ENCODE results near the gene BHLHA15. TPM values are rescaled to one million over a fixed set of nuclear protein-coding genes. Genes with fewer than 3 reads are reported as not detected.

Gene BHLHA15
- total and polyA plus RNA-seq, 9 of the 15 experiments (the other 6 are each of a cell fraction or from before 2014, with no cell fraction given): 0.22 to 2.0 (median 1.1) TPM; not detected in 4

GRCh38 chr7:98244871-98245270 lies 33.6 kb downstream of the BHLHA15 start:
- ChIA-PET CTCF (ENCODE audit: low intra/inter-chr PET ratio) (no interaction called here), POLR2A (interaction anchor here (0.7 kb wide), 1 partner anchor 216 kb away, joined by 3 read pairs; no protein-coding TSS in a partner anchor)
- Histone ChIP-seq H4K20me1 (replicated peaks; ENCODE audit: control insufficient read depth, insufficient read depth, low read length) (no peaks in the 10 kb centered on the region), H3K4me3 (no peak overlapping the region), H3K79me2 (ENCODE audit: control insufficient read depth, insufficient read depth, low read length) (no peaks in the 10 kb centered on the region), H3K27me3 (ENCODE audit: control insufficient read depth in 2 of 2, insufficient read depth in 2 of 2, low read length in 2 of 2) (no peaks in the 10 kb centered on the region), H3K9me3 (replicated peaks; ENCODE audit: control insufficient read depth, insufficient read depth, low read depth, low read length) (no peaks in the 10 kb centered on the region), H3K27ac (ENCODE audit: extremely low read depth, low read depth, low read length) (no peak overlapping the region), H3K36me3 (ENCODE audit: control insufficient read depth, insufficient read depth, low read length) (no peaks in the 10 kb centered on the region), H2AFZ (ENCODE audit: low read depth, low read length) (no peak overlapping the region), H3K9me1 (ENCODE audit: control insufficient read depth, insufficient read depth, low read length) (no peaks in the 10 kb centered on the region), H3K9ac (ENCODE audit: insufficient read depth in 1 of 2, low read depth in 2 of 2, low read length in 2 of 2) (no peak overlapping the region), H3K4me2 (ENCODE audit: insufficient read depth, low read length) (no peak overlapping the region), H3K4me1 (replicated peaks in 1 of 2; ENCODE audit: control insufficient read depth in 2 of 2, insufficient read depth in 2 of 2, low read length in 2 of 2) (peaks cover 0 to 14% of the 10 kb centered on the region in 2 experiments; a peak in 2 of 5 replicates)
- WGBS (ENCODE audit: insufficient coverage, low coverage, missing lambda C conversion rate): 80% methylated on average over 2 of the region's 14 CpGs
- no peak for DNase-seq (ENCODE audit: extremely low read depth in 1 of 4, low spot score in 3 of 4)
- no peak for FAIRE-seq
- no TSS peak for BruUV-seq (replicated peaks)
- TF ChIP-seq FIP1L1 (IDR thresholded peaks at IDR 0.05; ENCODE audit: low read depth, low read length, poor library complexity, severe bottlenecking) (no peak), RBFOX2 (IDR thresholded peaks at IDR 0.05; ENCODE audit: low read depth, low read length) (peak; percentile 26; the same call in 1 of the 2 replicates), ZBTB34 (CRISPR knock-in tag; IDR thresholded peaks at IDR 0.05) (no peak), ZMIZ1 (IDR thresholded peaks at IDR 0.05; ENCODE audit: low read depth in 2 of 2, low read length in 2 of 2) (no peak)
- in situ Hi-C loops (cut with MboI): no loop called here
- no peak for ATAC-seq
- intact Hi-C loops (cut with micrococcal nuclease): loop anchor here (5.0 kb wide), 1 partner anchor 78 kb away; no protein-coding TSS in a partner anchor

All from K562 (cell line).